Measurements from ENCODE around the gene DSG3. TPM values are rescaled to one million over a fixed set of nuclear protein-coding genes. Genes with fewer than 3 reads are reported as not detected.

DSG3 gene
- total RNA-seq, 2 donors from 2014 or later: not detected

- H3K27ac ChIP-seq: no peak overlapping the region
- no peaks in the 10 kb centered on the region for H3K9me3 ChIP-seq
- DNase-seq (no peak), ATAC-seq (no peak)
- TF ChIP-seq POLR2A (IDR thresholded peaks at IDR 0.05): no peak
- TF ChIP-seq CTCF (IDR thresholded peaks at IDR 0.05): no peak
- H3K27me3 ChIP-seq: no peaks in the 10 kb centered on the region
- WGBS, 2 donors: 32 to 35% methylated on average over 1 of the region's 1 CpG
- H3K36me3 ChIP-seq (replicated peaks in 1 of 2; ENCODE audit: insufficient read depth in 1 of 2, low read depth in 2 of 2): no peaks in the 10 kb centered on the region
- intact Hi-C loops (cut with DNase I): no loop called here
- H3K4me3 ChIP-seq: no peak overlapping the region
- H3K4me1 ChIP-seq: peaks cover 39% of the 10 kb centered on the region
Measured at GRCh38 chr18:31508781-31509180, 61.2 kb downstream of the DSG3 start.

GRCh38 chr18:31509571-31509970 lies 62.0 kb downstream of the DSG3 start:
- ATAC-seq (no peak), DNase-seq (no peak)
- intact Hi-C loops (cut with DNase I): no loop called here
- no peak overlapping the region for H3K4me3 ChIP-seq
- no peaks in the 10 kb centered on the region for H3K27me3 ChIP-seq
- peak overlapping the region in 1 of 4 donors; percentile 62 for H3K27ac ChIP-seq
- TF ChIP-seq CTCF (IDR thresholded peaks at IDR 0.05): no peak
- TF ChIP-seq POLR2A (IDR thresholded peaks at IDR 0.05): no peak
- 43 to 53% methylated on average over 3 of the region's 3 CpGs for WGBS, 2 donors
- H3K4me1 ChIP-seq: peaks cover 39% of the 10 kb centered on the region
- H3K36me3 ChIP-seq (replicated peaks in 1 of 2; ENCODE audit: insufficient read depth in 1 of 2, low read depth in 2 of 2): no peaks in the 10 kb centered on the region
- H3K9me3 ChIP-seq: no peaks in the 10 kb centered on the region

- Histone ChIP-seq H3K27ac (peak overlapping the region in 1 of 4 donors; percentile 62), H3K27me3 (no peaks in the 10 kb centered on the region)
- intact Hi-C loops (cut with DNase I): no loop called here
Measured at GRCh38 chr18:31510319-31510718, 62.8 kb downstream of the DSG3 start.

GRCh38 chr18:31511098-31511497 lies 63.6 kb downstream of the DSG3 start:
- H3K4me1 ChIP-seq: peaks cover 31% of the 10 kb centered on the region
- H3K4me3 ChIP-seq: no peak overlapping the region
- H3K27ac ChIP-seq: peak overlapping the region in 2 of 4 donors; percentile 45 to 62
- TF ChIP-seq CTCF (IDR thresholded peaks at IDR 0.05): no peak
- TF ChIP-seq POLR2A (IDR thresholded peaks at IDR 0.05): no peak
- 66 to 69% methylated on average over 6 of the region's 6 CpGs for WGBS, 2 donors
- H3K27me3 ChIP-seq: no peaks in the 10 kb centered on the region
- H3K36me3 ChIP-seq (replicated peaks in 1 of 2; ENCODE audit: insufficient read depth in 1 of 2, low read depth in 2 of 2): no peaks in the 10 kb centered on the region
- DNase-seq: no peak
- intact Hi-C loops (cut with DNase I): no loop called here
- H3K9me3 ChIP-seq: no peaks in the 10 kb centered on the region
- no peak for ATAC-seq

More at GRCh38 chr18:31510319-31510718, 62.8 kb downstream of the DSG3 start:
- TF ChIP-seq POLR2A (IDR thresholded peaks at IDR 0.05) (no peak), CTCF (IDR thresholded peaks at IDR 0.05) (no peak)
- no peaks in the 10 kb centered on the region for H3K9me3 ChIP-seq
- peaks cover 31% of the 10 kb centered on the region for H3K4me1 ChIP-seq
- H3K36me3 ChIP-seq (replicated peaks in 1 of 2; ENCODE audit: insufficient read depth in 1 of 2, low read depth in 2 of 2): no peaks in the 10 kb centered on the region
- peak; percentile 56 for ATAC-seq
- no peak overlapping the region for H3K4me3 ChIP-seq
- DNase-seq: no peak

- intact Hi-C loops (cut with DNase I): no loop called here
- H3K27me3 ChIP-seq: no peaks in the 10 kb centered on the region
- H3K4me3 ChIP-seq: no peak overlapping the region
- DNase-seq: peak in 3 of 4 donors; percentile 13 to 22 (median 20)
- peaks cover 34% of the 10 kb centered on the region for H3K4me1 ChIP-seq
- no peaks in the 10 kb centered on the region for H3K9me3 ChIP-seq
- H3K27ac ChIP-seq: peak overlapping the region in 1 of 4 donors; percentile 62
- H3K36me3 ChIP-seq (replicated peaks in 1 of 2; ENCODE audit: insufficient read depth in 1 of 2, low read depth in 2 of 2): no peaks in the 10 kb centered on the region
- no peak for TF ChIP-seq CTCF (IDR thresholded peaks at IDR 0.05)
- TF ChIP-seq POLR2A (IDR thresholded peaks at IDR 0.05): no peak
- WGBS, 2 donors: 68 to 87% methylated on average over 6 of the region's 6 CpGs
- ATAC-seq: peak; percentile 55
Measured at GRCh38 chr18:31512203-31512764, 64.7 kb downstream of the DSG3 start.
